ENCODE measurements around the gene POLR3K. TPM values are rescaled to one million over a fixed set of nuclear protein-coding genes. Genes with fewer than 3 reads are reported as not detected.
A peak's percentile ranks its signal among the peaks of the same experiment; 100 is the strongest.
"Not testable (repeated sequence)": the region's sequence is repeated elsewhere in the genome, so short reads cannot be mapped to it uniquely, and the experiment has no call there.

Gene POLR3K

DNA sequence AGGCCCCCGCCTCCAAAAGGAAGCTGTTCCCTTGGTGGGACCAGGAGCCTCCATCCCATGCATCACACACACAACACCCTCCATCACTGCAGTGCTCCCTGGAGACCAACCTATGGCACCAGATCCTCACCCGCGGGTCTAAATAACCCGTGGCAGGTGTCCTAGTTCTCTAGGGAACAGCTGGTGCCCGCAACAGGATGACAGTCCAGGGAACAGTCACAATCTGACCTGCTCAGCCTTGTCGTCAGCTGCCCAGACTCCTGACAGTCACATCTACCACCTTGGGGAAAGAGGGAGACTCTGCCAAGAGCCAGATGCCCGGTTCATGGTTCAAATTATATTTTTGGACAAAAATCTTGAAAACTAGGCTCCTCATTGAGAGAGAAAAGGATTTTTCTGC is 22.8 kb downstream of the POLR3K start:
- not testable (repeated sequence) for H3K27ac ChIP-seq (replicated peaks); H3K4me3 ChIP-seq (replicated peaks; ENCODE audit: insufficient read depth, low read length); H3K27me3 ChIP-seq (ENCODE audit: insufficient read depth, poor library complexity, severe bottlenecking); DNase-seq (ENCODE audit: low read depth in 1 of 2, low spot score in 1 of 2)

GRCh38 chr16:25926-26348 is 27.5 kb downstream of the POLR3K start:
- not testable (repeated sequence) for H3K27ac ChIP-seq (replicated peaks); DNase-seq (ENCODE audit: low read depth in 1 of 2, low spot score in 1 of 2); H3K27me3 ChIP-seq (ENCODE audit: insufficient read depth, poor library complexity, severe bottlenecking); H3K4me3 ChIP-seq (replicated peaks; ENCODE audit: insufficient read depth, low read length)

GRCh38 chr16:24151-24550 is 29.3 kb downstream of the POLR3K start:
- H3K27ac ChIP-seq (replicated peaks); DNase-seq (ENCODE audit: low read depth in 1 of 2, low spot score in 1 of 2); H3K4me3 ChIP-seq (replicated peaks; ENCODE audit: insufficient read depth, low read length); H3K27me3 ChIP-seq (ENCODE audit: insufficient read depth, poor library complexity, severe bottlenecking): not testable (repeated sequence)

DNA sequence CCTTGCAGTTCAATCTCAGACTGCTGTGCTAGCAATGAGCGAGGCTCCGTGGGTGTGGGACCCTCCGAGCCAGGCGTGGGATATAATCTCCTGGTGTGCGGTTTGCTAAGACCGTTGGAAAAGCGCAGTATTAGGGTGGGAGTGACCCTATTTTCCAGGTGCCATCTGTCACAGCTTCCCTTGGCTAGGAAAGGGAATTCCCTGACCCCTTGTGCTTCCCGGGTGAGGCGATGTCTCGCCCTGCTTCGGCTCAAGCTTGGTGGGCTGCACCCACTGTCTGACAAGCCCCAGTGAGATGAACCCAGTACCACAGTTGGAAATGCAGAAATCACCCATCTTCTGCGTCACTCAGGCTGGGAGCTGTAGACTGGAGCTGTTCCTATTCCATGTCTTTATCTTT is 32.5 kb downstream of the POLR3K start:
- H3K4me3 ChIP-seq (replicated peaks; ENCODE audit: insufficient read depth, low read length); H3K27ac ChIP-seq (replicated peaks); DNase-seq (ENCODE audit: low read depth in 1 of 2, low spot score in 1 of 2); H3K27me3 ChIP-seq (ENCODE audit: insufficient read depth, poor library complexity, severe bottlenecking): not testable (repeated sequence)

- H3K4me3 ChIP-seq (replicated peaks; ENCODE audit: insufficient read depth, low read length); H3K27ac ChIP-seq (replicated peaks); DNase-seq (ENCODE audit: low read depth in 1 of 2, low spot score in 1 of 2); H3K27me3 ChIP-seq (ENCODE audit: insufficient read depth, poor library complexity, severe bottlenecking): not testable (repeated sequence)
These were observed 36.2 kb downstream of the POLR3K start for GRCh38 chr16:17062-17765.

- peak in 1 of 2 experiments; percentile 92 for DNase-seq (ENCODE audit: low read depth in 1 of 2, low spot score in 1 of 2)
- not testable (repeated sequence) for H3K4me3 ChIP-seq (replicated peaks; ENCODE audit: insufficient read depth, low read length); H3K27ac ChIP-seq (replicated peaks); H3K27me3 ChIP-seq (ENCODE audit: insufficient read depth, poor library complexity, severe bottlenecking)
These were observed 42.6 kb downstream of the POLR3K start for GRCh38 chr16:10772-11171.

- no peaks in the 10 kb centered on the region for H3K27me3 ChIP-seq (ENCODE audit: insufficient read depth, poor library complexity, severe bottlenecking)
- no peak for DNase-seq (ENCODE audit: low read depth in 1 of 2, low spot score in 1 of 2)
- no peak overlapping the region for H3K27ac ChIP-seq (replicated peaks)
- TF ChIP-seq, protein P1, sequence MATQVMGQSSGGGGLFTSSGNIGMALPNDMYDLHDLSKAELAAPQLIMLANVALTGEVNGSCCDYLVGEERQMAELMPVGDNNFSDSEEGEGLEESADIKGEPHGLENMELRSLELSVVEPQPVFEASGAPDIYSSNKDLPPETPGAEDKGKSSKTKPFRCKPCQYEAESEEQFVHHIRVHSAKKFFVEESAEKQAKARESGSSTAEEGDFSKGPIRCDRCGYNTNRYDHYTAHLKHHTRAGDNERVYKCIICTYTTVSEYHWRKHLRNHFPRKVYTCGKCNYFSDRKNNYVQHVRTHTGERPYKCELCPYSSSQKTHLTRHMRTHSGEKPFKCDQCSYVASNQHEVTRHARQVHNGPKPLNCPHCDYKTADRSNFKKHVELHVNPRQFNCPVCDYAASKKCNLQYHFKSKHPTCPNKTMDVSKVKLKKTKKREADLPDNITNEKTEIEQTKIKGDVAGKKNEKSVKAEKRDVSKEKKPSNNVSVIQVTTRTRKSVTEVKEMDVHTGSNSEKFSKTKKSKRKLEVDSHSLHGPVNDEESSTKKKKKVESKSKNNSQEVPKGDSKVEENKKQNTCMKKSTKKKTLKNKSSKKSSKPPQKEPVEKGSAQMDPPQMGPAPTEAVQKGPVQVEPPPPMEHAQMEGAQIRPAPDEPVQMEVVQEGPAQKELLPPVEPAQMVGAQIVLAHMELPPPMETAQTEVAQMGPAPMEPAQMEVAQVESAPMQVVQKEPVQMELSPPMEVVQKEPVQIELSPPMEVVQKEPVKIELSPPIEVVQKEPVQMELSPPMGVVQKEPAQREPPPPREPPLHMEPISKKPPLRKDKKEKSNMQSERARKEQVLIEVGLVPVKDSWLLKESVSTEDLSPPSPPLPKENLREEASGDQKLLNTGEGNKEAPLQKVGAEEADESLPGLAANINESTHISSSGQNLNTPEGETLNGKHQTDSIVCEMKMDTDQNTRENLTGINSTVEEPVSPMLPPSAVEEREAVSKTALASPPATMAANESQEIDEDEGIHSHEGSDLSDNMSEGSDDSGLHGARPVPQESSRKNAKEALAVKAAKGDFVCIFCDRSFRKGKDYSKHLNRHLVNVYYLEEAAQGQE (IDR thresholded peaks at IDR 0.05; ENCODE audit: insufficient replicate concordance, low read depth) = no peak
- TF ChIP-seq SPI1 (IDR thresholded peaks at IDR 0.05; ENCODE audit: borderline replicate concordance, low read depth) = no peak
- no peak for TF ChIP-seq CTCF (IDR thresholded peaks at IDR 0.05; ENCODE audit: insufficient read depth, low read length)
- TF ChIP-seq POLR2AphosphoS5 (IDR thresholded peaks at IDR 0.05; ENCODE audit: low read depth) = no peak
- TF ChIP-seq GABPA (IDR thresholded peaks at IDR 0.05; ENCODE audit: low read depth) = no peak
- H3K4me3 ChIP-seq (replicated peaks; ENCODE audit: insufficient read depth, low read length) = peak overlapping the region; percentile 36
These were observed 43.3 kb downstream of the POLR3K start for GRCh38 chr16:9903-10665.

Small RNAs within 50 kb of the gene (microRNA-seq; reads per million reads assigned to microRNA genes)
- not detected for gene MIR6859-4

All from HL-60 (cell line).